Peyer's patch (tissue), 4 donors: Measurements from ENCODE around the gene HIC2. TPM values are rescaled to one million over a fixed set of nuclear protein-coding genes. Genes with fewer than 3 reads are reported as not detected.
"Not testable (repeated sequence)": the region's sequence is repeated elsewhere in the genome, so short reads cannot be mapped to it uniquely, and the experiment has no call there.

Experiments
- DNase-seq, 3 donors: peaks; one replicate each; pipeline ENCODE4 v3.0.0-alpha.2; 2017 to 2019
- H3K27ac ChIP-seq, 4 donors: fragments of 200-600 bp; sonication (generic); one replicate each; pipeline ENCODE4 v1.5.1; 2016 to 2019
- H3K27me3 ChIP-seq, 2 donors: fragments of 200-600 bp; sonication (generic); one replicate each; pipeline ENCODE4 v1.5.1; 2019
- H3K36me3 ChIP-seq, 3 donors: fragments of 200-600 bp; sonication (generic); one replicate each; pipeline ENCODE4 v1.5.1; 2016 to 2019
- H3K4me1 ChIP-seq, 4 donors: fragments of 200-600 bp; sonication (generic); one replicate each; pipeline ENCODE4 v1.5.1; 2016 to 2019
- H3K4me3 ChIP-seq, 4 donors: fragments of 200-600 bp; sonication (generic); 1 replicate in 3 of 4; 2 replicates in 1 of 4; pipeline ENCODE4 v1.5.1; 2016 to 2019; ENCODE audit warnings: mild to moderate bottlenecking in 1 of 4
- H3K9me3 ChIP-seq, 4 donors: fragments of 200-600 bp; sonication (generic); one replicate each; pipeline ENCODE4 v1.5.1; 2016 to 2019; ENCODE audit warnings: mild to moderate bottlenecking in 1 of 4
- CTCF ChIP-seq, 6 experiments: fragments of 450-650 bp in 4 of 6; fragments of 200-600 bp in 2 of 6; sonication (generic) in 1 of 6; IDR thresholded peaks; one replicate each; pipeline ENCODE4 v1.5.1; 2017 to 2019; ENCODE audit warnings: antibody characterized with exemption in 6 of 6, mild to moderate bottlenecking in 3 of 6, moderate library complexity in 1 of 6
- POLR2A ChIP-seq, 2 donors: fragments of 450-650 bp; IDR thresholded peaks; one replicate each; pipeline ENCODE4 v1.5.1; 2017; ENCODE audit warnings: antibody characterized with exemption in 2 of 2, mild to moderate bottlenecking in 2 of 2, moderate library complexity in 2 of 2
- total RNA-seq, 4 donors: library from RNA; depleted of rRNA; stranded (reverse); fragments of >200 nt; gene quantifications; one replicate each; pipeline ENCODE4 v1.1.0, GENCODE V29; 2016

The HIC2 gene
- total RNA-seq, 4 donors from 2014 or later: 5.0 to 9.5 (median 7.4) TPM

- DNase-seq: peak in 1 of 3 donors; percentile 39
- Histone ChIP-seq H3K27me3 (no peaks in the 10 kb centered on the region), H3K9me3 (no peaks in the 10 kb centered on the region), H3K4me3 (no peak overlapping the region), H3K27ac (no peak overlapping the region), H3K36me3 (no peaks in the 10 kb centered on the region), H3K4me1 (no peaks in the 10 kb centered on the region)
- TF ChIP-seq CTCF (IDR thresholded peaks at IDR 0.05): no peak
- TF ChIP-seq POLR2A (IDR thresholded peaks at IDR 0.05): no peak
Observed at GRCh38 chr22:21457023-21457787, 40.0 kb downstream of the HIC2 start.

DNA sequence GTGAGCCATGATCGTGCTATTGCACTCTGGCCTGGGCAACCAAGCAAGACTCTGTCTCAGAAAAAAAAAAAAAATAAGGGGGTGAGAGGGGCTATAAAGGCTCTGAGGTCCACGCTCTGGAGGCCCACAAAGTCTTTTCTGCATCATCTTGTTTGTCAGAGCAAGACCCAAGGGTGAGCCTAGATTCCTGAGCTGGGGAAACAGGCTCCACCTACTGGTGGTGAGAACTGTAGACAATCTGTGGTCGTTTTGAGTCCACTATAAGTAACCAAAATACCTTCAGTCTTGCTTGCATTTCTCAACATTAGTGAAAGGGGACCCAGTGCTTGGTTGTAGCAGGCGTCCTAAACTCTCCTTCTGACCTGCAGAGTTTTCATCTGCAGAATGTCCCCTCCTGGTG, 45.5 kb downstream of the HIC2 start:
- not testable (repeated sequence) for H3K27ac ChIP-seq, H3K27me3 ChIP-seq, DNase-seq, H3K9me3 ChIP-seq, H3K36me3 ChIP-seq, H3K4me3 ChIP-seq, H3K4me1 ChIP-seq

DNA sequence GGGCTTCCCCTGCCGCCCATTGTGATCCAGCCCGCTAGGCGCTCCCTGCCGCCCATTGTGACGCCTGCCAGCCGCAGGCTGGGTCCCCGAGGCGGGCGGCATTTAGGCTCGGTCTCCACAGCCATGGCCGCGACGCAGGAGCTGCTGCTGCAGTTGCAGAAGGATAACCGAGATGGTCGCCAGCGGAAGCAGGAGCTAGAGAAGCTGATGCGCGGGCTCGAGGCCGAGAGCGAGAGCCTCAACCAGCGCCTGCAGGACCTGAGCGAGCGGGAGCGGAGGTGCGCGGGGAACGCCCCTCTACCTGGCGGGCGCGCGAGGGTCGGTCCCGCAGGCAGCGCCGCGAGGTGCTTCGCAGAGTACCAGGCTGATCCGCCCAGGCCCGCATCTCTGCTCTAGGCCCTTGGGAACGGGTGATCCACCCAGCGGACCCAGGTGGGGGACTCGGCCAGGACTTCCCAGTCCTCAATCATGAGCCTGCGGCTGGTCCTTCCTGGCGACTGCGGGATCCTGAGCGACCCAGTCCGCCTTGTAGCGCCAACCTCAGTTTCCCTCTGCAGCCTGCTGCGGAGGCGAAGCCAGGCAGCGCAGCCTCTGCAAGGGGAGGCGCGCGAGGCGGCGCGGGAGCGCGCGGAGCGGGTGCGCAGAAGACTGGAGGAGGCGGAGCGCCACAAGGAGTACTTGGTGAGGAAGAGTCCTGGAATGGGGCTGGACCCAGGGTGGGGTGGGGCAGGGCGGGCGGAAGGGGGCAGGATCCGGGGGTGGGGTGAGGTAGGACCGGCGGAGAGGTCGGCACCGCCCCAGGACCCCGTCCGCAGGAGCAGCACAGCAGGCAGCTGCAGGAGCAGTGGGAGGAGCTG, 50.4 kb downstream of the HIC2 start, which contains the start of gene TMEM191C:
Gene TMEM191C (plus strand): TSS at position 51 of the 857 bp plus-strand sequence. CDS start 73 bp downstream, at position 124.
- peak within 1 kb of the TSS; percentile 27 to 52 (median 40) for H3K4me3 ChIP-seq
- not testable (repeated sequence) for H3K27me3 ChIP-seq, DNase-seq, H3K36me3 ChIP-seq, H3K4me1 ChIP-seq, H3K9me3 ChIP-seq
- H3K27ac ChIP-seq: peak within 1 kb of the TSS; percentile 71 to 86 (median 81)

DNA sequence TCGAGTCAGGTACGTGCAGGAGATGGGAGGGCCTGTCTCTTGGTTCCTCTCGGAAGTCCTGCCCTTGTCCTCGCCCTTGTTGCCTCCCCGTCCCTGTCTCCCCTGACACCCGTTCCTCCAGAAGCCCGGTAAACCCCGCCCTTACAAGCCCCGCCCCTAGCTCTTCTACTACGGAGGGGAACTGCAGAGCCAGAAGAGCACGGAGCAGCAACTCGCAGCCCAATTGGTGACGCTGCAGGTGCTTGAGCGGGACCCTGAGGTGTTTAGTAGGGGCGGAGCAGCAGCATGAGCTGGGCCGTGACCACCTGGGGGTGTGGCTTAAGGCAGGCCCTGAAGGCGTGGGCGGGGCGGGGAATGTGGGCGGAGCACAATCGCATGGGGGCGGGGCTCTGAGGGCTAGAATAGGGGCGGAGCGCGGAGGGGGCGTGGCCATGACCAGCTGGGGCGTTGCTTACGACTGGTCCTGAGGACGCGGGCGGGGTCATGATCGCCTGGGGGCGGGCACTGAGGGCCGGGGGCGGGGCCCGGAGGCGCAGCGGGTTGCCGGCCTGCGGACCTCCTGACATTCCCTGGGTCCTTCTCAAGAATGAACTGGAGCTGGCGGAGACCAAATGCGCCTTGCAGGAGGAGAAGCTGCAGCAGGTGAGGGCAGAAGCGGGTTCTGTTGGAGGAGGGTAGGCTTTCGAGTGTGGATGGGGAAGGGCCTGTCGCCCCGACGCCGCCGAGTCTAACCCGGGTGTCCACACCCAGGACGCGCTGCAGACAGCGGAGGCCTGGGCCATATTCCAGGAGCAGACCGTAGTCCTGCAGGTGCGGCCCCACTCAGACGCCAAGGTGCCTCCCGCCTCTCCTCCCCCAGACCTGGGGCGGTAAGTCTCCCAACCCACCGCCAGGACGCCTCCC, 51.3 kb downstream of the HIC2 start:
- H3K27ac ChIP-seq: peak overlapping the region; percentile 71 to 86 (median 81)
- not testable (repeated sequence) for H3K9me3 ChIP-seq, H3K36me3 ChIP-seq, H3K4me1 ChIP-seq, H3K27me3 ChIP-seq
- H3K4me3 ChIP-seq: peak overlapping the region; percentile 27 to 52 (median 40)
- DNase-seq: peak; percentile 85 to 97 (median 96)

GRCh38 chr22:21469097-21469994, 52.2 kb downstream of the HIC2 start:
- H3K9me3 ChIP-seq, H3K27me3 ChIP-seq, H3K4me1 ChIP-seq, H3K36me3 ChIP-seq, H3K27ac ChIP-seq, DNase-seq: not testable (repeated sequence)
- H3K4me3 ChIP-seq: peak overlapping the region in 1 of 4 donors; percentile 22

- not testable (repeated sequence) for H3K27me3 ChIP-seq, H3K4me1 ChIP-seq, H3K27ac ChIP-seq, H3K4me3 ChIP-seq, H3K36me3 ChIP-seq, H3K9me3 ChIP-seq, DNase-seq
Observed at GRCh38 chr22:21472984-21473383, 55.8 kb downstream of the HIC2 start.

DNA sequence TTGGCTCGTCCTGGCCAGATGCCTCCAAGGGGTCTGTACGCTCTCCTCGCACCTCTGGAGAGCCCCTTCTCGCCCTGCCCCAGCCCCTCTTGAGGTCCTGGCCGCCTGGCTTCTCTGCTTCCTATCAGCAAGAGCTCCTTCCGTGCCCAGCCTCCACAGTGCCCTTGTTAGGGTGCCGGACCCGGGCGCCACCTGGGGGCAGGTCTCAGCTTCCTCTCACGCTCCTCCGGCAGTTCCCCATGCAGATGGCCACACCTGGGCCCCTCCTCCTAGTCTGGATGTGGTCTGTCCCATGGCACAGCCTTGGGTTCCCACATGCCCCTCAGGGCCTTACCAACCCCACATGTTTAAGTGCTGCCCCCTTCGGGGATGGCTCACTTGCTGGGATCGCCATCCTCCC, 56.5 kb downstream of the HIC2 start:
- H3K27me3 ChIP-seq, H3K4me1 ChIP-seq, DNase-seq: not testable (repeated sequence)

DNA sequence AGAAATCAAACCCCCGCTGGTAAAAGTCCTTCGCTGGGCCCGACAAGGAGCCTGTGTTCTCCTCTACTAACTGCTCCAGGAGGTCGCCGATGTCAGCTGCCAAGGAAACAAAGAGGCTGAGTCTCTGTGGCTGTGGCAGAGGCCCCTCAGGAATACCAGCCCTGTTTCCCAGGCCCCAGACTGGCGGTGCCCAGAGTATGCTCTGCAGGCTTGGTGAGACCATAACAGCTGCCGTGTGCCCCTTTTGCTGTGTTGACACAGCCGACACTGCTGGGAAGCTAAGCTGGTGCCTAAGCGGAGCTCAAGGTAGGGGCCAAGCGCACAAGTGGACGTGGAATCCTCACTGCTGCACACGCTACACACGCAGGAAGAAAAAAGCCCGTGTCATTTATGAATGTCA, 66.9 kb downstream of the HIC2 start:
- H3K27me3 ChIP-seq, H3K27ac ChIP-seq, H3K4me3 ChIP-seq, DNase-seq, H3K9me3 ChIP-seq, H3K4me1 ChIP-seq, H3K36me3 ChIP-seq: not testable (repeated sequence)

More for the DNA sequence above, 56.5 kb downstream of the HIC2 start:
- not testable (repeated sequence) for H3K4me3 ChIP-seq, H3K36me3 ChIP-seq, H3K9me3 ChIP-seq, H3K27ac ChIP-seq

DNA sequence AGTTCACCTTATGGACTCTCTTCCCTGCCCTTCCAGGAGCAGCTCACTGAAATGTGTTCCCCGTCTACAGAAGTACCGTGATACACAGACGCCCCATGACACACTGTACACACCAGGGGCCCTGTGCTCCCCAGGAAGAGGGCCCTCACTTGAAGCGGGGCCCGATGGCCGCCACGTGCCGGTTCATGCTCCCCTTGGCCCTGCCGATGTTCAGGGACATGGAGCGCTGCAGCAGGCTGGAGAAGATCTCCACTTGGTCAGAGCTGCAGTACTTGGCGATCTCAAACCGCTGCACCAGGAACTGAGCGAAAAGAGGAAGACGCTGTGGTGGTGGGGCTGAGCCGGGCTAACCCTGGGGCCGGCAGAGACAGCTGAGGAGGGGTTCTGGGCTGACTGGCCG, 70.6 kb downstream of the HIC2 start:
- not testable (repeated sequence) for H3K4me1 ChIP-seq, H3K9me3 ChIP-seq, DNase-seq, H3K4me3 ChIP-seq, H3K27ac ChIP-seq, H3K36me3 ChIP-seq, H3K27me3 ChIP-seq

DNA sequence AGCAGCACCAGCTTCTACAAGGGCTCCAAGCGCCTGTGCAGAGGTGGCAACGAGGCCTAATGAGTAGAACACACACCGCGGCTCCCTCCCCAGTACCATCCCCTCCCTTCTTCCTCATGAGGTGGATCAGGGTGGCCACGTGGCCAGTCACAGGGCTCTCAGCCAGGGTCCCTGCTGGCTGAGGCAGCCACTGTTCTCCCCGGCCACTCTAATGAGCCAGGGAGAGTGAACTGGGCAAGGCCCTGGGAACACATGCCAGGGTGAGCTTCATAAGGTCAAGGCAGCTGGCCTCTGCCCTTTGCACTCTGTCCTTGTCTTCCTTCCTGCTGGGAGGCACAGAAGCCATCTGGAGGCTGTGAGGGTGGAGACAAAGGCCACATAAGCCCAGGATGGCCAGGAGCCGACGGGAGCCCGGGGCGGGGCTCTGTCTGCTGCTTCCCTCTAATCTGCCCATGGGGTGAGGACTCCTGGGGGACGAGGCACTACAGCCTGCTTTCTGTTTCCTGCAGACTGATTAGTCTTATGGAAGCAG, 72.0 kb downstream of the HIC2 start:
- H3K4me3 ChIP-seq: not testable (repeated sequence)

DNA sequence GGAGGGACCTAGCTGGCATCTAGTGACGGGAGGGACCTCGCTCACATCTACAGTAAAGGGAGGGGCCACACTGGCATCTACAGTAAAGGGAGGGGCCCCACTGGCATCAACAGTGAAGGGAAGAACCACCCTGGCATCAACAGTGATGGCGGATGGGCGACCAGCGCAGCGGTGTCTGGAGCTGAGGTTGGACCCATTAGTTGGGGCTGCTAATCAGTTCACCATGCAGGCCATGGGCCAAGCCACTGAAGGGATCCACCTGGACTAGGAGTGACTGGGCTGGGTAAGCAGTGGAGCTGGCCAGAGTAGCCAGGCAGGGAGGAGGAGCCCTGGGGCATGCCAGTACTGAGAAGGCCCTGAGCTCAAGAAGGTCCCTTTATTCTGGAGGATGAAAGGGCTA, 73.4 kb downstream of the HIC2 start:
- not testable (repeated sequence) for H3K27me3 ChIP-seq, H3K4me1 ChIP-seq, H3K27ac ChIP-seq, H3K9me3 ChIP-seq, H3K4me3 ChIP-seq, H3K36me3 ChIP-seq
- peak in 1 of 3 donors; percentile 14 for DNase-seq

More for the DNA sequence above, 72.0 kb downstream of the HIC2 start:
- H3K27ac ChIP-seq, H3K9me3 ChIP-seq, H3K4me1 ChIP-seq, H3K27me3 ChIP-seq, H3K36me3 ChIP-seq: not testable (repeated sequence)
- peak in 1 of 3 donors; percentile 22 for DNase-seq

DNA sequence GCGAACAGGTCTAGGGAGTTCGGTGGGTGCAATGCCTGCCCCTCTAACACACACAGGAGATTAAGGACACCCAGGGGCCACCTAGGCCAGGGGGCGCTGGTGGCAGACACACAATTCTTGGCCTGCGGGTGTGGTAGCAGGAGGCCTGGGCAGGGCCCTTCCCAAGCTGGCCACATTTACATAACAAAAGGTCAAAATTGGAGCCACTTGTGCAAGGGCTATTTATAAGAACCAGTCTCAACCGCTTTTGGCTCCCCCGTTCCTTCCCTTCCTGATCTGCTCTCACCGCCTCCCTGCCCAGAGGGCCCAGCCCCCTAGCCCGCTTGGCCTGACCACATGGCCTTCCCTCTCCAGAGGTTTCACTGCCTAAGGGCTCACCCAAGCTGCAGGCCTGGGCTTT, 75.1 kb downstream of the HIC2 start:
- not testable (repeated sequence) for H3K4me3 ChIP-seq, DNase-seq, H3K4me1 ChIP-seq, H3K36me3 ChIP-seq, H3K27ac ChIP-seq, H3K9me3 ChIP-seq, H3K27me3 ChIP-seq
